HepG2 (cell line): ENCODE results near the gene P2RY2. TPM values are rescaled to one million over a fixed set of nuclear protein-coding genes. Genes with fewer than 3 reads are reported as not detected.

Source experiments
- DMAP1 ChIP-seq: IDR thresholded peaks from 2 replicates; pipeline ENCODE4 v1.6.1; 2016
- EZH2 ChIP-seq: conservative IDR thresholded peaks from 2 replicates; pipeline ENCODE4 v1.6.1; 2012; ENCODE audit warnings: mild to moderate bottlenecking, low read depth, low read length, moderate library complexity
- FOXK2 ChIP-seq: fragments of 450-650 bp; IDR thresholded peaks from 2 replicates; pipeline ENCODE4 v1.6.1; 2016
- HOXA7 ChIP-seq: sonication (generic); formaldehyde crosslinking; IDR thresholded peaks from 2 replicates; pipeline ENCODE4 v1.8.1; 2022; ENCODE audit warnings: mild to moderate bottlenecking, missing genetic modification reagents, moderate library complexity
- MAFG ChIP-seq: sonication (generic); formaldehyde crosslinking; IDR thresholded peaks from 2 replicates; pipeline ENCODE4 v1.5.1; 2020; ENCODE audit warnings: mild to moderate bottlenecking, missing genetic modification reagents
- NCOA2 ChIP-seq: sonication (generic); formaldehyde crosslinking; IDR thresholded peaks from 2 replicates; pipeline ENCODE4 v1.8.0; 2022; ENCODE audit warnings: inconsistent platforms
- RFX5 ChIP-seq: IDR thresholded peaks from 2 replicates; pipeline ENCODE4 v1.6.1; 2011; ENCODE audit warnings: low read depth, low read length, improper control_type of control experiment
- RNF2 ChIP-seq: fragments of 450-650 bp; conservative IDR thresholded peaks from 2 replicates; pipeline ENCODE4 v1.6.1; 2016; ENCODE audit warnings: low read depth
- U2AF2 ChIP-seq: fragments of 200-400 bp; formaldehyde crosslinking; IDR thresholded peaks from 2 replicates; pipeline ENCODE4 v1.6.1; 2017; ENCODE audit warnings: low read depth, mild to moderate bottlenecking, low read length
- ZFX ChIP-seq: sonication (generic); formaldehyde crosslinking; IDR thresholded peaks from 2 replicates; pipeline ENCODE4 v1.4.0; 2020; ENCODE audit warnings: mild to moderate bottlenecking, low read depth, missing genetic modification reagents, moderate library complexity
- ZNF230 ChIP-seq: sonication (generic); formaldehyde crosslinking; IDR thresholded peaks from 2 replicates; pipeline ENCODE4 v1.4.0; 2020; ENCODE audit warnings: mild to moderate bottlenecking, missing genetic modification reagents
- ZNF235 ChIP-seq: sonication (generic); formaldehyde crosslinking; IDR thresholded peaks from 2 replicates; pipeline ENCODE4 v1.8.1; 2023; ENCODE audit warnings: mild to moderate bottlenecking, missing genetic modification reagents, borderline replicate concordance
- ZNF24 ChIP-seq: fragments of 450-650 bp; IDR thresholded peaks from 2 replicates; pipeline ENCODE4 v1.6.1; 2017; ENCODE audit warnings: antibody characterized with exemption, mild to moderate bottlenecking
- ZNF703 ChIP-seq: sonication (generic); formaldehyde crosslinking; IDR thresholded peaks from 2 replicates; pipeline ENCODE4 v1.5.1; 2020; ENCODE audit warnings: missing genetic modification reagents, mild to moderate bottlenecking, moderate library complexity, borderline replicate concordance
- ZNF747 ChIP-seq: sonication (generic); formaldehyde crosslinking; IDR thresholded peaks from 2 replicates; pipeline ENCODE4 v1.8.1; 2023; ENCODE audit warnings: missing genetic modification reagents, mild to moderate bottlenecking, borderline replicate concordance
- polyA plus RNA-seq, 8 experiments: library from polyadenylated mRNA; depleted of rRNA in 3 of 8; stranded (reverse) in 7 of 8; unstranded in 1 of 8; fragments of >200 nt; fragmentation: Illumina TruSeq in 4 of 8; extraction: Trizol in 4 of 8; gene quantifications; 2 replicates each; pipeline versions ENCODE4 v1.2.1 to v1.2.3, GENCODE V29; 2011 to 2016; ENCODE audit warnings: low read depth in 4 of 8, missing spikeins in 1 of 8, mixed read lengths in 1 of 8; ENCODE audit not compliant: insufficient read depth in 1 of 8
- total RNA-seq, 5 experiments: library from RNA; depleted of rRNA; stranded (reverse); fragments of >200 nt; fragmentation: Illumina TruSeq; extraction: Trizol; gene quantifications; 2 replicates each; pipeline ENCODE4 v1.2.3, GENCODE V29; 2016; ENCODE audit warnings: low read depth in 1 of 5
- TF ChIP-seq, protein P1 (sequence below): sonication (generic); formaldehyde crosslinking; IDR thresholded peaks from 2 replicates; pipeline ENCODE4 v1.5.0; 2020; ENCODE audit warnings: mild to moderate bottlenecking, missing genetic modification reagents, borderline replicate concordance
- TF ChIP-seq, protein P2 (sequence below): sonication (generic); formaldehyde crosslinking; IDR thresholded peaks from 2 replicates; pipeline ENCODE4 v1.8.0; 2022; ENCODE audit warnings: mild to moderate bottlenecking, missing genetic modification reagents, borderline replicate concordance
- TF ChIP-seq, protein P3 (sequence below): sonication (generic); formaldehyde crosslinking; IDR thresholded peaks from 2 replicates; pipeline ENCODE4 v1.5.0; 2020; ENCODE audit warnings: missing genetic modification reagents, mild to moderate bottlenecking, borderline replicate concordance
- TF ChIP-seq, protein P4 (sequence below): conservative IDR thresholded peaks from 2 replicates; pipeline ENCODE4 v1.6.1; 2018; ENCODE audit warnings: missing genetic modification reagents

P2RY2 gene
- total and polyA plus RNA-seq, 2 of the 13 experiments (the other 11 are each of a cell fraction or from before 2014, with no cell fraction given), result 0.95 to 3.1 TPM

DNA sequence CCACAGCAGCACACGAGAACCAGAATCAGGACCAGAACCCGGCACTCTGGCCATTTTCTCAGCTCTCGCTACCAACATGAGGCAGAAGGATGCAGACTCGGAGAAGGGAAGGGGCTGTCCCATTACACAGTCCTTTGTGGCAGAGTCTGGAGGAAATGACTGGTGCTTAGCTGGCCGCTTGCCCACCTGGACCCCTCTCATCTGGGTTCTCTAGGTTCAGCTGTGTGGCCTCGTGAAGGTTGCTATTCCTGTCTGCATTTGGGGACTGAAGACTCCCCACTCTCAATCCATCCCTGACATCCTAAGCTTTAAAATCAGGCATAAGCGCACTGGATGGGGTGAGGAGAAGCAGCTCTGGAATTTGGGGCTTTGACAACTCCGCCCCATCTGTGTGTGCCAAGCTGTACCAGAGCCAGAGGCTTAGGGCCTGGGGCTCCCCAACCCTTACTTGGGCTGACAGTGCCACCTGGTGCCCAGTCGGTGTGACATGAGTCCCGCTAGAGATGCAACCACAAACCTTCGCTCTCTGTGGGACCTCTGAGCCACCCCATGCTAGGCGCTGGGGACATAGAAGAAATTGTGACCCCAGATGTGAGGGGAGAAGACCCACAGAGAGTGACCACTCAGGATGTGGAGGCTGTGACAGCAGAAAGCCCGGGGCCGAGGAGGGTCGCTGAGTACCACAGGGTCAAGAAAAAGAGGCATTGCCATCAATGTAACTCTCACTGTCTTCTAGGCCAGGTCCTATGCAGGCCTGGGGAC, 40.1 kb upstream of the P2RY2 start (continued):
- TF ChIP-seq, protein P1, sequence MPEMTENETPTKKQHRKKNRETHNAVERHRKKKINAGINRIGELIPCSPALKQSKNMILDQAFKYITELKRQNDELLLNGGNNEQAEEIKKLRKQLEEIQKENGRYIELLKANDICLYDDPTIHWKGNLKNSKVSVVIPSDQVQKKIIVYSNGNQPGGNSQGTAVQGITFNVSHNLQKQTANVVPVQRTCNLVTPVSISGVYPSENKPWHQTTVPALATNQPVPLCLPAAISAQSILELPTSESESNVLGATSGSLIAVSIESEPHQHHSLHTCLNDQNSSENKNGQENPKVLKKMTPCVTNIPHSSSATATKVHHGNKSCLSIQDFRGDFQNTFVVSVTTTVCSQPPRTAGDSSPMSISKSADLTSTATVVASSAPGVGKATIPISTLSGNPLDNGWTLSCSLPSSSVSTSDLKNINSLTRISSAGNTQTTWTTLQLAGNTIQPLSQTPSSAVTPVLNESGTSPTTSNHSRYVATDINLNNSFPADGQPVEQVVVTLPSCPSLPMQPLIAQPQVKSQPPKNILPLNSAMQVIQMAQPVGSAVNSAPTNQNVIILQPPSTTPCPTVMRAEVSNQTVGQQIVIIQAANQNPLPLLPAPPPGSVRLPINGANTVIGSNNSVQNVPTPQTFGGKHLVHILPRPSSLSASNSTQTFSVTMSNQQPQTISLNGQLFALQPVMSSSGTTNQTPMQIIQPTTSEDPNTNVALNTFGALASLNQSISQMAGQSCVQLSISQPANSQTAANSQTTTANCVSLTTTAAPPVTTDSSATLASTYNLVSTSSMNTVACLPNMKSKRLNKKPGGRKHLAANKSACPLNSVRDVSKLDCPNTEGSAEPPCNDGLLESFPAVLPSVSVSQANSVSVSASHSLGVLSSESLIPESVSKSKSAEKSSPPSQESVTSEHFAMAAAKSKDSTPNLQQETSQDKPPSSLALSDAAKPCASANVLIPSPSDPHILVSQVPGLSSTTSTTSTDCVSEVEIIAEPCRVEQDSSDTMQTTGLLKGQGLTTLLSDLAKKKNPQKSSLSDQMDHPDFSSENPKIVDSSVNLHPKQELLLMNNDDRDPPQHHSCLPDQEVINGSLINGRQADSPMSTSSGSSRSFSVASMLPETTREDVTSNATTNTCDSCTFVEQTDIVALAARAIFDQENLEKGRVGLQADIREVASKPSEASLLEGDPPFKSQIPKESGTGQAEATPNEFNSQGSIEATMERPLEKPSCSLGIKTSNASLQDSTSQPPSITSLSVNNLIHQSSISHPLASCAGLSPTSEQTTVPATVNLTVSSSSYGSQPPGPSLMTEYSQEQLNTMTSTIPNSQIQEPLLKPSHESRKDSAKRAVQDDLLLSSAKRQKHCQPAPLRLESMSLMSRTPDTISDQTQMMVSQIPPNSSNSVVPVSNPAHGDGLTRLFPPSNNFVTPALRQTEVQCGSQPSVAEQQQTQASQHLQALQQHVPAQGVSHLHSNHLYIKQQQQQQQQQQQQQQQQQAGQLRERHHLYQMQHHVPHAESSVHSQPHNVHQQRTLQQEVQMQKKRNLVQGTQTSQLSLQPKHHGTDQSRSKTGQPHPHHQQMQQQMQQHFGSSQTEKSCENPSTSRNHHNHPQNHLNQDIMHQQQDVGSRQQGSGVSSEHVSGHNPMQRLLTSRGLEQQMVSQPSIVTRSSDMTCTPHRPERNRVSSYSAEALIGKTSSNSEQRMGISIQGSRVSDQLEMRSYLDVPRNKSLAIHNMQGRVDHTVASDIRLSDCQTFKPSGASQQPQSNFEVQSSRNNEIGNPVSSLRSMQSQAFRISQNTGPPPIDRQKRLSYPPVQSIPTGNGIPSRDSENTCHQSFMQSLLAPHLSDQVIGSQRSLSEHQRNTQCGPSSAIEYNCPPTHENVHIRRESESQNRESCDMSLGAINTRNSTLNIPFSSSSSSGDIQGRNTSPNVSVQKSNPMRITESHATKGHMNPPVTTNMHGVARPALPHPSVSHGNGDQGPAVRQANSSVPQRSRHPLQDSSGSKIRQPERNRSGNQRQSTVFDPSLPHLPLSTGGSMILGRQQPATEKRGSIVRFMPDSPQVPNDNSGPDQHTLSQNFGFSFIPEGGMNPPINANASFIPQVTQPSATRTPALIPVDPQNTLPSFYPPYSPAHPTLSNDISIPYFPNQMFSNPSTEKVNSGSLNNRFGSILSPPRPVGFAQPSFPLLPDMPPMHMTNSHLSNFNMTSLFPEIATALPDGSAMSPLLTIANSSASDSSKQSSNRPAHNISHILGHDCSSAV, result no peak
- TF ChIP-seq ZNF747 (CRISPR knock-in tag) (no peak), ZNF24 (no peak), EZH2 (no peak), U2AF2 (no peak), NCOA2 (CRISPR knock-in tag) (peak; percentile 20; the same call in 1 of the 2 replicates), RNF2 (no peak), RFX5 (no peak), ZNF230 (no peak), HOXA7 (CRISPR knock-in tag) (no peak), MAFG (CRISPR knock-in tag) (no peak), ZNF235 (CRISPR knock-in tag) (no peak), ZNF703 (CRISPR knock-in tag) (no peak), ZFX (peak; percentile 56), FOXK2 (no peak), DMAP1 (CRISPR knock-in tag) (peak; percentile 23; the same call in 1 of the 2 replicates)
- TF ChIP-seq, protein P2, sequence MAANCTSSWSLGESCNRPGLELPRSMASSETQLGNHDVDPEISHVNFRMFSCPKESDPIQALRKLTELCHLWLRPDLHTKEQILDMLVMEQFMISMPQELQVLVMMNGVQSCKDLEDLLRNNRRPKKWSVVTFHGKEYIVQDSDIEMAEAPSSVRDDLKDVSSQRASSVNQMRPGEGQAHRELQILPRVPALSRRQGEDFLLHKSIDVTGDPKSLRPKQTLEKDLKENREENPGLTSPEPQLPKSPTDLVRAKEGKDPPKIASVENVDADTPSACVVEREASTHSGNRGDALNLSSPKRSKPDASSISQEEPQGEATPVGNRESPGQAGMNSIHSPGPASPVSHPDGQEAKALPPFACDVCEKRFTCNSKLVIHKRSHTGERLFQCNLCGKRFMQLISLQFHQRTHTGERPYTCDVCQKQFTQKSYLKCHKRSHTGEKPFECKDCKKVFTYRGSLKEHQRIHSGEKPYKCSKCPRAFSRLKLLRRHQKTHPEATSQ (CRISPR knock-in tag), result no peak
- TF ChIP-seq, protein P3, sequence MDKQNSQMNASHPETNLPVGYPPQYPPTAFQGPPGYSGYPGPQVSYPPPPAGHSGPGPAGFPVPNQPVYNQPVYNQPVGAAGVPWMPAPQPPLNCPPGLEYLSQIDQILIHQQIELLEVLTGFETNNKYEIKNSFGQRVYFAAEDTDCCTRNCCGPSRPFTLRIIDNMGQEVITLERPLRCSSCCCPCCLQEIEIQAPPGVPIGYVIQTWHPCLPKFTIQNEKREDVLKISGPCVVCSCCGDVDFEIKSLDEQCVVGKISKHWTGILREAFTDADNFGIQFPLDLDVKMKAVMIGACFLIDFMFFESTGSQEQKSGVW (CRISPR knock-in tag), result no peak
- TF ChIP-seq, protein P4, sequence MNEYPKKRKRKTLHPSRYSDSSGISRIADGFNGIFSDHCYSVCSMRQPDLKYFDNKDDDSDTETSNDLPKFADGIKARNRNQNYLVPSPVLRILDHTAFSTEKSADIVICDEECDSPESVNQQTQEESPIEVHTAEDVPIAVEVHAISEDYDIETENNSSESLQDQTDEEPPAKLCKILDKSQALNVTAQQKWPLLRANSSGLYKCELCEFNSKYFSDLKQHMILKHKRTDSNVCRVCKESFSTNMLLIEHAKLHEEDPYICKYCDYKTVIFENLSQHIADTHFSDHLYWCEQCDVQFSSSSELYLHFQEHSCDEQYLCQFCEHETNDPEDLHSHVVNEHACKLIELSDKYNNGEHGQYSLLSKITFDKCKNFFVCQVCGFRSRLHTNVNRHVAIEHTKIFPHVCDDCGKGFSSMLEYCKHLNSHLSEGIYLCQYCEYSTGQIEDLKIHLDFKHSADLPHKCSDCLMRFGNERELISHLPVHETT (CRISPR knock-in tag), result no peak
